ENCODE results near the gene KDR.

The KDR gene

DNA sequence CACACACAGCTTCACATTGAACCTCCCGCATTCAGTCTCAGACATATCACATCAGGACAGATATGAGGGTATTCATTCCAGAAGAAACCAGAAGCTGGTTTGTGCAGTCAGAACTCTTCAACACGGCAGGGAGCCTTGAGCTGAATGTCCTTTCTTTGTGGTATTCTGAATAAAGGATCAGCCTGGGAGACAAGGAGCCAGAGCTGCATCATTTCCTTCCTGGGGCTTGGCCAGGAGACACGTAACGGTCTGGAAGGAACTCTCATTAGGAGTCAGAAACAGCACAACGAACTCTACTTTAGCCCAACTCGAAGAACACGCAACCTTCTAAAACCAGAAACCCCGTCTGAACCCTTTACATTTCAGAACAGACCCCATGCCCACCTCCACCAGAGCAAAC lies 46.4 kb downstream of the KDR start:
- peaks cover 5% of the 10 kb centered on the region for H3K79me1 ChIP-seq (ENCODE audit: low read length)
- no peak overlapping the region for H2BK5ac ChIP-seq (ENCODE audit: low read depth, low read length, poor library complexity)
- peaks cover 3% of the 10 kb centered on the region for H3K9me3 ChIP-seq (ENCODE audit: insufficient read depth, low read depth, low read length)
- H3K18ac ChIP-seq (ENCODE audit: low read length), result no peak overlapping the region
- no peak overlapping the region for H3K27ac ChIP-seq (ENCODE audit: low read depth, low read length)
- H3K9ac ChIP-seq (ENCODE audit: low read length), result no peak overlapping the region
- no peaks in the 10 kb centered on the region for H3K36me3 ChIP-seq (ENCODE audit: control insufficient read depth in 1 of 2, insufficient read depth in 2 of 2, low read length in 2 of 2)
- no peak overlapping the region for H3K14ac ChIP-seq (ENCODE audit: low read length)
- H3K4me2 ChIP-seq (ENCODE audit: low read length), result no peak overlapping the region
- no peak overlapping the region for H3K23ac ChIP-seq (ENCODE audit: low read length)
- no peak overlapping the region for H4K91ac ChIP-seq (ENCODE audit: low read depth, low read length)
- no peak overlapping the region for H4K12ac ChIP-seq (ENCODE audit: low read depth, low read length)
- no CpG with 5 or more reads among the region's 8 CpGs for WGBS (ENCODE audit: extremely low coverage, insufficient coverage, insufficient read length)
- H3K27me3 ChIP-seq (ENCODE audit: insufficient read depth, low read length), result no peaks in the 10 kb centered on the region
- no peak overlapping the region for H3K4me3 ChIP-seq (ENCODE audit: low read depth, low read length)
- no peak overlapping the region for H2BK120ac ChIP-seq (ENCODE audit: insufficient read depth, low read length, poor library complexity)
- peak in 1 of 2 donors; percentile 5 for DNase-seq
- H3K4me1 ChIP-seq (ENCODE audit: control insufficient read depth in 1 of 2, insufficient read depth in 2 of 2, low read length in 2 of 2), result peaks cover 6 to 13% of the 10 kb centered on the region in 2 experiments
- H3K79me2 ChIP-seq (ENCODE audit: control insufficient read depth, insufficient read depth, low read length, poor library complexity), result no peaks in the 10 kb centered on the region
- no peak overlapping the region for H4K8ac ChIP-seq (ENCODE audit: low read depth, low read length)
- H2BK12ac ChIP-seq (ENCODE audit: low read length), result peak overlapping the region; percentile 45
- H2AFZ ChIP-seq (ENCODE audit: insufficient read depth, low read length, poor library complexity), result no peak overlapping the region
- H3K4ac ChIP-seq (ENCODE audit: low read depth, low read length), result no peak overlapping the region
- no peak overlapping the region for H2AK5ac ChIP-seq (ENCODE audit: low read length)

DNA sequence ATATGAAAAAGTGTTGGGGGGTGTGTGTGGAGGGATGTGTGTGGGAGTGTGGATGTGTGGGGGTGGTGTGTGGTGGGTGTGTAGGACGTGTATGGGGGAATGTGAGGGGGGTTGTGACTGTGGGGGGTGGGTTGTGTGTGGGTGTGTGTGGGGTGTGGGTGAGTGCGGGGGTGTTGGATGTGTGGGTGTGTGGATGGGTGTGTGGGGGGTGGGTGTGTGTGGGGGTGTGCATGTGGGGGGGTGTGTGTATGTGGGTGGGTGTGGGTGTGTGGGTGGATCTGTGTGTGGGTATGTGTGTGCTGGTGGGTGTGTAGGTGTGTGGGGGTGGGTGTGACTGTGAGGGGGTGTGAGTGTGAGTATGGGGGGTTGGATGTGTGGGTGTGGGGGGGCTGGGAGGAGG lies 47.8 kb downstream of the KDR start:
- Histone ChIP-seq H3K9me3 (ENCODE audit: insufficient read depth, low read depth, low read length) (peaks cover 3% of the 10 kb centered on the region), H3K23ac (ENCODE audit: low read length) (no peak overlapping the region), H3K18ac (ENCODE audit: low read length) (no peak overlapping the region), H2AK5ac (ENCODE audit: low read length) (no peak overlapping the region), H2AFZ (ENCODE audit: insufficient read depth, low read length, poor library complexity) (no peak overlapping the region), H3K9ac (ENCODE audit: low read length) (no peak overlapping the region), H4K8ac (ENCODE audit: low read depth, low read length) (no peak overlapping the region), H3K36me3 (ENCODE audit: control insufficient read depth in 1 of 2, insufficient read depth in 2 of 2, low read length in 2 of 2) (no peaks in the 10 kb centered on the region), H3K27ac (ENCODE audit: low read depth, low read length) (no peak overlapping the region), H3K14ac (ENCODE audit: low read length) (no peak overlapping the region), H3K79me1 (ENCODE audit: low read length) (peaks cover 9% of the 10 kb centered on the region), H3K79me2 (ENCODE audit: control insufficient read depth, insufficient read depth, low read length, poor library complexity) (no peaks in the 10 kb centered on the region), H2BK12ac (ENCODE audit: low read length) (no peak overlapping the region), H3K4me1 (ENCODE audit: control insufficient read depth in 1 of 2, insufficient read depth in 2 of 2, low read length in 2 of 2) (peaks cover 6 to 18% of the 10 kb centered on the region in 2 experiments), H3K27me3 (ENCODE audit: insufficient read depth, low read length) (no peaks in the 10 kb centered on the region), H3K4me3 (ENCODE audit: low read depth, low read length) (no peak overlapping the region), H3K4ac (ENCODE audit: low read depth, low read length) (no peak overlapping the region), H2BK120ac (ENCODE audit: insufficient read depth, low read length, poor library complexity) (no peak overlapping the region), H3K4me2 (ENCODE audit: low read length) (no peak overlapping the region), H4K91ac (ENCODE audit: low read depth, low read length) (peak overlapping the region; percentile 0), H2BK5ac (ENCODE audit: low read depth, low read length, poor library complexity) (no peak overlapping the region), H4K12ac (ENCODE audit: low read depth, low read length) (no peak overlapping the region)
- WGBS (ENCODE audit: extremely low coverage, insufficient coverage, insufficient read length), result 100% methylated on average over 1 of the region's 2 CpGs
- no peak for DNase-seq

DNA sequence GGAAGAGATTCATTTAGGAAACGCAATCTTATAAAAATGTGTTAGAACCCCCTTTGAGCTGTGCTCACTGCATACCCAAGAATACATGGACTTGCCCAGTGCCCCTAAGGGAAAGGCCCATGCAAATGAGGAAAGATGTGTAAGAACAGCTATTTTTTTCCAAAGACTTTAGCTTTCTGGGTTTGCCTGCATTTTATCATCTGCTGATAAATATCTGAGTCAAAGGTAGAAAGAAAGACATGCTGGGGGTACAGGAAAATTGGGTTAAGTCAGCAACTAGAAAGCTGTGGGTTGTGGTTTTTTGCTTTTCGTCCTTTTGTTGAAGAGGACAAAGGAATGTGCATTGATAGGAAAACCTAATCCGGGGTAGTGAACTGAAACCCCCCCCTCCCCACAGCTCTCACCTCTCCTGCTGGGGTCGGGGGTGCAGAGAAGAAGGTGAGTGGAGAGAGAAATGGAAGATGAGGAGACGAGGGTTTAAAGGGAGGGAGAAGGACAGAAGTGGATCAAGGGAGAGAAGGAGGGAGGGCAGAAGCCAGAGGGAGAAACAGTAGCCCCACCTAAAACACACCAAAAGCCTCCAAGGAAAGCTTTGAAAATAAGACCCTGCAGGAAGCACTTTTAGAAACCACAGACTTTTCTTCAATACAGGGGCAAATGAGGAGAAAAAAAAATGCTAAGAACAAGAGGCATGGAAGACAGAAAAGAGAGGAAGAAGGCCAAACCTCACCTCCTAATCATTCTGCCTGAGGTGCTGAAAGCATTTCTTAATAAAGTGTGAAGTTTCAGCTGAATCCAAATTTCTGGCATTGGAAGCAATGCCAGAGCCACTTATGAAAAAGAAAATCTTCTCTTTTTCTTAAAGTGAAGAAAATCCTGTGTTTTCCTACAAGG lies 49.3 kb downstream of the KDR start:
- H3K14ac ChIP-seq (ENCODE audit: low read length), result no peak overlapping the region
- H3K4me3 ChIP-seq (ENCODE audit: low read depth, low read length), result no peak overlapping the region
- no peak overlapping the region for H3K23ac ChIP-seq (ENCODE audit: low read length)
- H3K79me2 ChIP-seq (ENCODE audit: control insufficient read depth, insufficient read depth, low read length, poor library complexity), result no peaks in the 10 kb centered on the region
- H3K27me3 ChIP-seq (ENCODE audit: insufficient read depth, low read length), result no peaks in the 10 kb centered on the region
- H3K4me1 ChIP-seq (ENCODE audit: control insufficient read depth in 1 of 2, insufficient read depth in 2 of 2, low read length in 2 of 2), result peaks cover 6 to 18% of the 10 kb centered on the region in 2 experiments
- peak overlapping the region; percentile 11 for H4K8ac ChIP-seq (ENCODE audit: low read depth, low read length)
- H3K18ac ChIP-seq (ENCODE audit: low read length), result no peak overlapping the region
- H3K27ac ChIP-seq (ENCODE audit: low read depth, low read length), result peak overlapping the region; percentile 73
- no peak overlapping the region for H2BK120ac ChIP-seq (ENCODE audit: insufficient read depth, low read length, poor library complexity)
- H2BK12ac ChIP-seq (ENCODE audit: low read length), result peak overlapping the region; percentile 33
- no peak overlapping the region for H3K9ac ChIP-seq (ENCODE audit: low read length)
- WGBS (ENCODE audit: extremely low coverage, insufficient coverage, insufficient read length), result 100% methylated on average over 1 of the region's 5 CpGs
- no peak overlapping the region for H3K4me2 ChIP-seq (ENCODE audit: low read length)
- peaks cover 9% of the 10 kb centered on the region for H3K79me1 ChIP-seq (ENCODE audit: low read length)
- H4K91ac ChIP-seq (ENCODE audit: low read depth, low read length), result peak overlapping the region; percentile 53
- peaks cover 3% of the 10 kb centered on the region for H3K9me3 ChIP-seq (ENCODE audit: insufficient read depth, low read depth, low read length)
- H2BK5ac ChIP-seq (ENCODE audit: low read depth, low read length, poor library complexity), result peak overlapping the region; percentile 18
- no peak overlapping the region for H3K4ac ChIP-seq (ENCODE audit: low read depth, low read length)
- H2AK5ac ChIP-seq (ENCODE audit: low read length), result no peak overlapping the region
- DNase-seq, result no peak
- H3K36me3 ChIP-seq (ENCODE audit: control insufficient read depth in 1 of 2, insufficient read depth in 2 of 2, low read length in 2 of 2), result no peaks in the 10 kb centered on the region
- H2AFZ ChIP-seq (ENCODE audit: insufficient read depth, low read length, poor library complexity), result no peak overlapping the region
- no peak overlapping the region for H4K12ac ChIP-seq (ENCODE audit: low read depth, low read length)

GRCh38 chr4:55075376-55075775 lies 50.0 kb downstream of the KDR start:
- Histone ChIP-seq H4K12ac (ENCODE audit: low read depth, low read length) (no peak overlapping the region), H3K14ac (ENCODE audit: low read length) (no peak overlapping the region), H3K23ac (ENCODE audit: low read length) (no peak overlapping the region), H2BK12ac (ENCODE audit: low read length) (no peak overlapping the region), H2BK5ac (ENCODE audit: low read depth, low read length, poor library complexity) (no peak overlapping the region), H3K79me1 (ENCODE audit: low read length) (peaks cover 9% of the 10 kb centered on the region), H3K27ac (ENCODE audit: low read depth, low read length) (peak overlapping the region; percentile 51), H2AFZ (ENCODE audit: insufficient read depth, low read length, poor library complexity) (no peak overlapping the region), H4K8ac (ENCODE audit: low read depth, low read length) (no peak overlapping the region), H3K4me2 (ENCODE audit: low read length) (no peak overlapping the region), H3K4ac (ENCODE audit: low read depth, low read length) (no peak overlapping the region), H3K4me3 (ENCODE audit: low read depth, low read length) (no peak overlapping the region), H3K27me3 (ENCODE audit: insufficient read depth, low read length) (no peaks in the 10 kb centered on the region), H3K36me3 (ENCODE audit: control insufficient read depth in 1 of 2, insufficient read depth in 2 of 2, low read length in 2 of 2) (no peaks in the 10 kb centered on the region), H3K9ac (ENCODE audit: low read length) (no peak overlapping the region), H3K18ac (ENCODE audit: low read length) (no peak overlapping the region), H3K9me3 (ENCODE audit: insufficient read depth, low read depth, low read length) (peaks cover 3% of the 10 kb centered on the region), H2BK120ac (ENCODE audit: insufficient read depth, low read length, poor library complexity) (no peak overlapping the region), H3K79me2 (ENCODE audit: control insufficient read depth, insufficient read depth, low read length, poor library complexity) (no peaks in the 10 kb centered on the region), H4K91ac (ENCODE audit: low read depth, low read length) (no peak overlapping the region), H3K4me1 (ENCODE audit: control insufficient read depth in 1 of 2, insufficient read depth in 2 of 2, low read length in 2 of 2) (peaks cover 6 to 17% of the 10 kb centered on the region in 2 experiments), H2AK5ac (ENCODE audit: low read length) (no peak overlapping the region)
- no peak for DNase-seq
- no CpG with 5 or more reads among the region's 3 CpGs for WGBS (ENCODE audit: extremely low coverage, insufficient coverage, insufficient read length)

All from trophoblast cell (in vitro differentiated cells and primary cell).